K562 (cell line): ENCODE measurements around the gene TESK2. TPM values are rescaled to one million over a fixed set of nuclear protein-coding genes. Genes with fewer than 3 reads are reported as not detected.
A peak's percentile ranks its signal among the peaks of the same experiment; 100 is the strongest.

Experiments
- CBX1 ChIP-seq: sonication (generic); IDR thresholded peaks from 2 replicates; pipeline ENCODE4 v1.6.1; 2016; ENCODE audit warnings: antibody characterized with exemption, low read depth, mild to moderate bottlenecking
- HLTF ChIP-seq: fragments of 450-650 bp; IDR thresholded peaks from 2 replicates; pipeline ENCODE4 v1.6.1; 2016
- HNRNPLL ChIP-seq: fragments of 200-400 bp; formaldehyde crosslinking; IDR thresholded peaks from 2 replicates; pipeline ENCODE4 v1.6.1; 2017; ENCODE audit warnings: low read length, low read depth, mild to moderate bottlenecking; ENCODE audit not compliant: poor library complexity, severe bottlenecking
- LARP7 ChIP-seq: fragments of 450-650 bp; IDR thresholded peaks from 2 replicates; pipeline ENCODE4 v1.6.1; 2016
- MCM7 ChIP-seq, 2 experiments: fragments of 450-650 bp; IDR thresholded peaks; 2 replicates each; pipeline ENCODE4 v1.6.1; 2016 to 2018
- MTA3 ChIP-seq: fragments of 450-650 bp; formaldehyde crosslinking; IDR thresholded peaks from 2 replicates; pipeline ENCODE4 v1.6.1; 2017; ENCODE audit warnings: mild to moderate bottlenecking, borderline replicate concordance
- MYBL2 ChIP-seq, 2 experiments: fragments of 450-650 bp in 1 of 2; sonication (generic) in 1 of 2; formaldehyde crosslinking in 1 of 2; IDR thresholded peaks; 2 replicates each; pipeline versions ENCODE4 v1.6.1 to v1.8.1; 2017 to 2022; ENCODE audit warnings: borderline replicate concordance in 1 of 2, inconsistent platforms in 1 of 2, low read depth in 1 of 2, mild to moderate bottlenecking in 1 of 2, missing genetic modification reagents in 1 of 2, moderate library complexity in 1 of 2
- PCBP2 ChIP-seq: fragments of 200-400 bp; formaldehyde crosslinking; IDR thresholded peaks from 2 replicates; pipeline ENCODE4 v1.6.1; 2018; ENCODE audit warnings: low read length, low read depth, mild to moderate bottlenecking, moderate library complexity; ENCODE audit not compliant: poor library complexity, severe bottlenecking
- POLR2G ChIP-seq: fragments of 200-400 bp; formaldehyde crosslinking; IDR thresholded peaks from 2 replicates; pipeline ENCODE4 v1.6.1; 2017; ENCODE audit warnings: low read depth, mild to moderate bottlenecking, antibody characterized with exemption, low read length, moderate library complexity
- RBM17 ChIP-seq: fragments of 200-400 bp; formaldehyde crosslinking; IDR thresholded peaks from 2 replicates; pipeline ENCODE4 v1.6.1; 2017; ENCODE audit warnings: low read depth, mild to moderate bottlenecking, low read length, borderline replicate concordance
- RBM25 ChIP-seq: fragments of 200-400 bp; formaldehyde crosslinking; IDR thresholded peaks from 2 replicates; pipeline ENCODE4 v1.6.1; 2018; ENCODE audit warnings: low read length, low read depth, moderate library complexity; ENCODE audit not compliant: severe bottlenecking
- SAP30 ChIP-seq: fragments of 200-600 bp; sonication (generic); IDR thresholded peaks from 2 replicates; pipeline ENCODE4 v1.6.1; 2012; ENCODE audit warnings: borderline replicate concordance, low read depth, mild to moderate bottlenecking, moderate library complexity, low read length, control low read depth, inconsistent platforms; ENCODE audit not compliant: insufficient read depth, poor library complexity, severe bottlenecking
- SMAD4 ChIP-seq: fragments of 250-450 bp; sonication (Bioruptor Pico); conservative IDR thresholded peaks from 2 replicates; pipeline ENCODE4 v1.8.0; 2021; ENCODE audit warnings: inconsistent platforms, mild to moderate bottlenecking, moderate library complexity
- SREBF1 ChIP-seq: fragments of 150-350 bp; IDR thresholded peaks from 2 replicates; pipeline ENCODE4 v1.6.1; 2014; ENCODE audit warnings: antibody characterized with exemption, low read depth, low read length, borderline replicate concordance
- SRSF3 ChIP-seq: fragments of 200-400 bp; formaldehyde crosslinking; IDR thresholded peaks from 2 replicates; pipeline ENCODE4 v1.6.1; 2016; ENCODE audit warnings: mild to moderate bottlenecking, low read length, moderate library complexity; ENCODE audit not compliant: insufficient read depth
- TOE1 ChIP-seq, 2 experiments: fragments of 450-650 bp in 1 of 2; sonication (generic) in 1 of 2; formaldehyde crosslinking in 1 of 2; IDR thresholded peaks; 2 replicates each; pipeline versions ENCODE4 v1.7.1 to v1.8.0; 2016 to 2022; ENCODE audit warnings: borderline replicate concordance in 2 of 2, mild to moderate bottlenecking in 2 of 2, antibody characterized with exemption in 1 of 2, inconsistent platforms in 1 of 2, low read depth in 1 of 2, missing genetic modification reagents in 1 of 2, moderate library complexity in 1 of 2
- ZBTB2 ChIP-seq: fragments of 450-650 bp; IDR thresholded peaks from 2 replicates; pipeline ENCODE4 v1.6.1; 2016; ENCODE audit warnings: antibody characterized with exemption
- ZC3H8 ChIP-seq: fragments of 450-650 bp; IDR thresholded peaks from 2 replicates; pipeline ENCODE4 v1.6.1; 2017
- ZKSCAN1 ChIP-seq: fragments of 150-350 bp; IDR thresholded peaks from 2 replicates; pipeline ENCODE4 v1.6.1; 2016; ENCODE audit warnings: low read depth, low read length
- ZNF146 ChIP-seq: IDR thresholded peaks from one replicate; pipeline ENCODE4 v1.6.1; 2018; ENCODE audit warnings: missing compliant biosample characterization; ENCODE audit not compliant: unreplicated experiment
- ZNF212 ChIP-seq: fragments of 450-650 bp; formaldehyde crosslinking; IDR thresholded peaks from 2 replicates; pipeline ENCODE4 v1.4.0; 2020; ENCODE audit warnings: mild to moderate bottlenecking
- ZNF280A ChIP-seq: fragments of 450-650 bp; IDR thresholded peaks from 2 replicates; pipeline ENCODE4 v1.6.1; 2018; ENCODE audit warnings: mild to moderate bottlenecking, low read depth; ENCODE audit not compliant: partially characterized antibody
- polyA plus RNA-seq, 8 experiments: library from polyadenylated mRNA; depleted of rRNA in 4 of 8; stranded (reverse) in 5 of 8; unstranded in 3 of 8; fragments of >200 nt; fragmentation: Nextera tagmentation in 2 of 8; fragmentation: Illumina TruSeq in 1 of 8; extraction: Ambion mirVana in 2 of 8; extraction: Trizol in 1 of 8; gene quantifications; 2 replicates each; pipeline versions ENCODE4 v1.2.1 to v1.2.3, GENCODE V29; 2011 to 2014; ENCODE audit warnings: inconsistent platforms in 1 of 8, missing spikeins in 1 of 8
- total RNA-seq, 7 experiments: library from RNA; depleted of rRNA in 6 of 7; stranded (reverse); fragments of >200 nt in 6 of 7; fragmentation: Illumina TruSeq in 2 of 7; extraction: Trizol in 2 of 7; gene quantifications; 2 replicates each; pipeline versions ENCODE4 v1.2.1 to v1.2.3, GENCODE V29; 2011 to 2021; ENCODE audit warnings: low replicate concordance in 1 of 7
- TF ChIP-seq, protein P1 (sequence below), 2 experiments: IDR thresholded peaks; 2 replicates each; pipeline ENCODE4 v1.6.1; 2012; ENCODE audit warnings: improper control_type of control experiment in 2 of 2, low read depth in 2 of 2, low read length in 2 of 2, borderline replicate concordance in 1 of 2

The TESK2 gene
- total and polyA plus RNA-seq, 9 of the 15 experiments (the other 6 are each of a cell fraction or from before 2014, with no cell fraction given): 1.6 to 5.3 (median 3.7) TPM

DNA sequence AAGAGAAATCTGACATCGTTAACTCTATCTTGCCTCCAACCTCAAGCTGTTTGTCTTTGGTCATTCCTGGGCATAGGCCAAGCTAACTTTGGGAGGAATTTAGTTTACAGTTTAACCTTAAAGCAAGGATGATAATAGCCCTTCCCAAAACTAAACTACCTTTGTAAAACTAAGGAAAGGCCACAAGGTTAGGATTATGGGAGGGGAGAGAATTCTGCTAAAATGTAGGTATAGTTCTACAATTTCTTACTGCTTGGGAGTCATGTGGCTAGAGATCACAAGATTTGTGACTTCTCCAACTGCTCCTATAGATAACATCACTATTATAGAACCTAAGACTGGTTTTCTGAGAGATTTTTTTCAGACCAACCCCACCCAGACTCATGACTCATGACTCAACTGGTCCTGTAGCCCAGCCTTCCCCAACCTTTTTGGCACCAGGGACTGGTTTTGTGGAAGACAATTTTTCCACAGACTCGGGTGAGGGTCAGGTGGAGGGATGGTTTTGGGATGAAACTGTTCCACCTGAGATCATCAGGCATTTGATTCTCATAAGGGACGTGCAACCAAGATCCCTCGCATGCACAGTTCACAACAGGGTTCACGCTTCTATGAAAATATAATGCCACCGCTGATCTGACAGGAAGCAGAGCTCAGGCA lies 80.0 kb downstream of the TESK2 start (continued):
- TF ChIP-seq, protein P1, sequence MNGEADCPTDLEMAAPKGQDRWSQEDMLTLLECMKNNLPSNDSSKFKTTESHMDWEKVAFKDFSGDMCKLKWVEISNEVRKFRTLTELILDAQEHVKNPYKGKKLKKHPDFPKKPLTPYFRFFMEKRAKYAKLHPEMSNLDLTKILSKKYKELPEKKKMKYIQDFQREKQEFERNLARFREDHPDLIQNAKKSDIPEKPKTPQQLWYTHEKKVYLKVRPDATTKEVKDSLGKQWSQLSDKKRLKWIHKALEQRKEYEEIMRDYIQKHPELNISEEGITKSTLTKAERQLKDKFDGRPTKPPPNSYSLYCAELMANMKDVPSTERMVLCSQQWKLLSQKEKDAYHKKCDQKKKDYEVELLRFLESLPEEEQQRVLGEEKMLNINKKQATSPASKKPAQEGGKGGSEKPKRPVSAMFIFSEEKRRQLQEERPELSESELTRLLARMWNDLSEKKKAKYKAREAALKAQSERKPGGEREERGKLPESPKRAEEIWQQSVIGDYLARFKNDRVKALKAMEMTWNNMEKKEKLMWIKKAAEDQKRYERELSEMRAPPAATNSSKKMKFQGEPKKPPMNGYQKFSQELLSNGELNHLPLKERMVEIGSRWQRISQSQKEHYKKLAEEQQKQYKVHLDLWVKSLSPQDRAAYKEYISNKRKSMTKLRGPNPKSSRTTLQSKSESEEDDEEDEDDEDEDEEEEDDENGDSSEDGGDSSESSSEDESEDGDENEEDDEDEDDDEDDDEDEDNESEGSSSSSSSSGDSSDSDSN (IDR thresholded peaks at IDR 0.05; ENCODE audit: borderline replicate concordance in 1 of 2, low read depth in 2 of 2, low read length in 2 of 2): no peak
- TF ChIP-seq SMAD4 (CRISPR knock-in tag) (peak; percentile 61), SRSF3 (no peak), ZC3H8 (no peak), RBM25 (no peak), HNRNPLL (no peak), PCBP2 (no peak), HLTF (no peak), ZBTB2 (no peak), MCM7 (IDR thresholded peaks at IDR 0.05) (no peak), SAP30 (no peak), ZNF146 (CRISPR knock-in tag) (no peak), ZNF280A (no peak), POLR2G (no peak), ZNF212 (no peak), RBM17 (no peak), MYBL2 (IDR thresholded peaks at IDR 0.05; ENCODE audit: low read depth) (no peak; the same call in 1 of the 2 replicates), MYBL2 (CRISPR knock-in tag; IDR thresholded peaks at IDR 0.05; ENCODE audit: borderline replicate concordance) (no peak), MTA3 (no peak), TOE1 (IDR thresholded peaks at IDR 0.05; ENCODE audit: borderline replicate concordance) (peak; percentile 84; the same call in 1 of the 2 replicates), TOE1 (CRISPR knock-in tag; IDR thresholded peaks at IDR 0.05; ENCODE audit: borderline replicate concordance, low read depth) (no peak), ZKSCAN1 (no peak), SREBF1 (no peak), LARP7 (no peak), CBX1 (no peak)
